ENCODE measurements around the gene PCBP1.
"Not testable (repeated sequence)": the region's sequence is repeated elsewhere in the genome, so short reads cannot be mapped to it uniquely, and the experiment has no call there.

Gene PCBP1

DNA sequence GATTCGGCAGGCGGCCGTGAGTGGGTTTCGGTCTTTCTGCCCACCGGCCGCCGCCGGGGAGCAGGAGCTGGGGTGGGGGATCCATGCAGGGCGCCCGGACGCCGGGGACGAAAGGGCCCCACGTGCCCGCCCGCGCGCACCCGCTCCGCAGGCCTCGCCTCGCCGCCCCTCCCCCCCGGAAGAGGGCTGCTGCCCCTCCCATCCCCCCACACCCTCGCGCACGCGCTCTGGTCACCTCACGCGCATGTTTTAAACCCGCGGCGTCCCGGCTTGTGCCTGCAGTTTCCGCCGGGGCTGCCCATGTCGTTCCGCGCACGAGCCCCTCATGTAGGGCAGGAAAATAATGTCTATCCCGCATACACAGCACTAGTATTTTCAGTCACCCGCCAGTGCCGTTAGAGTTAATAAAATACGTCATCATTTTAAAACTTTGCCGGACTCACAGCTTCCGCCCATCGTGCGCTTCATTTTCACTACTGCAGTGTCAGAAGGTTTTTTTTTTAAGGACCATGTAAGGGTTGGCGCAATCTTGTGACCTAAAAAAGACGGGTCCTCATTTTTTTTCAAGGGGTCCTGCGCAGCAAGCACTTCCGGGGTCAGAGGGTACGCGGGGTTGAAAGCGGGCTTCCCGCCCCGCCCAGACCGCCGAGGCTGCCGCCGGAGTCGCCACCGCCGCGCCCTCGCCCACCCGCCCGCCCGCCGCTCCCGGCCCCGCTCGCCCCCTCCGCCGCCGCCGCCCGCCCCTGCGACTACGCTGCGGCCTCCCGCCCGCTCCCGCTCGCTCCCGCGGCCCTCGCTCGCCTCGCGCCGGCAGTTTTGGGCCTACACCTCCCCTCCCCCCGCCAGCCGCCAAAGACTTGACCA, at the start of gene PCBP1:
Gene PCBP1 (plus strand): TSS at position 640 of the 864 bp plus-strand sequence. CDS start 267 bp downstream, outside the sequence.
- peak; percentile 85 for DNase-seq

- no peak for DNase-seq
These were observed 47.9 kb upstream of the PCBP1 start for GRCh38 chr2:70039366-70039765.

DNA sequence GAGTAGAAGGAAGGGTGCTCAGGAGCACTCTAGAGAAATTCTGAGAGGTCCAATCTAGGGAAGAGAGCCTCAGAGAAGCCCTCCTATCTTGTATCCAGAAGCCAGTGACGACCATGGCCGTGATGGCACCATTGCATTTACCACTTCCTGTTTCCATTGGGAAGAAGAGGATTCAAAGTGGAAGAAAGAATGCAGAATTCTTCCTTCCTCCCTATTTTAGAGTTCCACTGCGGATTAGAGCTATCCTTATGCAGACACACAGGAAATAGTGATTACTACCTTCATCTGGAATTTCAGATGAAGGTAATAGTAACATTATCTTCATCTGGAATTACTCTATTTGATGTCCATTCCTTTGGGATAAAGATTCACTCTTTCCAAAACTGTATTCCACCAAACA, 45.6 kb upstream of the PCBP1 start:
- DNase-seq, result no peak

GRCh38 chr2:70042246-70042645, 45.0 kb upstream of the PCBP1 start:
- no peak for DNase-seq

GRCh38 chr2:70043252-70043875, 43.9 kb upstream of the PCBP1 start:
- DNase-seq, result no peak

- no peak for DNase-seq
These were observed 42.8 kb upstream of the PCBP1 start for GRCh38 chr2:70044290-70045040.

GRCh38 chr2:70045405-70045804, 41.9 kb upstream of the PCBP1 start:
- DNase-seq, result no peak

- no peak for DNase-seq
These were observed 41.3 kb upstream of the PCBP1 start for GRCh38 chr2:70045932-70046331.

- no peak for DNase-seq
These were observed 40.7 kb upstream of the PCBP1 start for GRCh38 chr2:70046534-70046933.

- DNase-seq, result no peak
These were observed 39.8 kb upstream of the PCBP1 start for GRCh38 chr2:70047451-70047850.

- DNase-seq, result no peak
These were observed 38.0 kb upstream of the PCBP1 start for GRCh38 chr2:70049255-70049654.

GRCh38 chr2:70050631-70051425, 36.4 kb upstream of the PCBP1 start:
- no peak for DNase-seq

GRCh38 chr2:70055259-70055658, 32.0 kb upstream of the PCBP1 start:
- DNase-seq, result not testable (repeated sequence)

GRCh38 chr2:70061317-70061716, 26.0 kb upstream of the PCBP1 start:
- DNase-seq, result no peak

DNA sequence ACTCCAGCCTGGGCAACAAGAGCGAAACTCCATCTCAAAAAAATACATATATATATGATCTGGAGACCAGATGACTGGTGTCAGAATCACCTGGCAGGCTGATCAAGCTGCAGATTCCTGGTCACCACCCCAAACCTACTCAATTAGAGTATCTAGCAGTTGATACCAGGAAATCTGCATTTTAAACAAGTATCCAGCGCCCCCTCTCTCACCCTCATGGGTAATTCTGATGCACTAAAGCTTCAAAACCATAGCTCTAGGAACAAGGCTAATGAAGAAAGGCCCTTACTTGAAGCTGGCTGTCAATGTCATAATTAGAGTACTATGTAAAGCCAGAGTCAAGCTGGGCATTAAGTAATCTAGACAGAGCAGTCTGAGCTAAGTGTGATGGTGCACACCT, 25.0 kb upstream of the PCBP1 start:
- no peak for DNase-seq

DNA sequence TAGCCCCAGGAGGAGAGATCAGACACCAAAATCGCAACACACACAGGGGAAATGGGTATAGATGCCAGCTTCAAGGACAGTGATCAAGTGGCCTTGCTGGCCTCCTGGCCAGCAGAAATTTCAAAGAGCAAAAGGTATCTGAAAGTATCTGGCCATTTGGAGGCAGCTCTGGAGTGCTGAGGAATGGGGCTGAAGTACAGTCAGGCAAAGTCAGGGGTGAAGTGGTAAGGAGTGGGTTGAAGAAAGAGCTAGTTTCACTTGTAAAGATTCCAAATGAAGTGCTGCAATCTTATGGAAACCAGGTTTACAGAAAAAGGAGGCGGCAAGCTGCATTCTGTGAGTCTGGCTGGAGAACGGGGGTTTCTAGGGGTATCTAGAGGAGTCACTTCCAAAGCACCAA, 19.2 kb upstream of the PCBP1 start:
- DNase-seq, result no peak

GRCh38 chr2:70069049-70069448, 18.2 kb upstream of the PCBP1 start:
- DNase-seq, result peak; percentile 36

- peak; percentile 52 for DNase-seq
These were observed 16.6 kb upstream of the PCBP1 start for GRCh38 chr2:70070542-70071268.

- no peak for DNase-seq
These were observed 13.8 kb upstream of the PCBP1 start for GRCh38 chr2:70073493-70073892.

- DNase-seq, result no peak
These were observed 8.9 kb upstream of the PCBP1 start for GRCh38 chr2:70078384-70078783.

DNA sequence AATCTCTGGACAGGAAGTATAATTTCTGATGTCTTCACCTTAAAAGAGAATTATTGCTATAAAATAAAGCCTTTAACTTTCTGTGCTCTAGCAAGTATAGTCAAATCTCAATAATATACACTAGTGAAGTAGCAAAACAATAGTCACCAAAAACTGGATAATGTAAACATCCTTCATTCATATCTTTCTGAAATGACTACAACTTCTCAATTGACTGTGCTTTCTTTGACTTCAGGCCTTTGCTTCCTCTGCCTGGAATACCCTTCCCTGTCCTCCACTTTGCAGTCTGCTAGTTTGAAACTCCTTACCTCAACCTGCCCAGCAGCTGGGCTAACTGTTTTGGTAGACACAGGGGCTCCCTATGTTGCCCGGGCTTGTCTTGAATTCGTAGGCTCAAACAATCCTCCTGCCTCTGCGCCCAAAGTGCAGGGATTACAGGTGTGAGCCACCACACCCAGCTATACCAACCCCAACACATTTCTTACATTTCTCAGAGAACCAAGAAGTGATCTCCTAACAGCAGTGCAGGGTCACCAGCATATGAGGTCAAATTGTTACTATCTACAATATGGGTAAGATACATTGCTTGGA, 6.6 kb upstream of the PCBP1 start:
- no peak for DNase-seq

GRCh38 chr2:70081221-70081620, 6.1 kb upstream of the PCBP1 start:
- DNase-seq, result no peak
